ENCODE data around the gene SRPRA.
A peak's percentile ranks its signal among the peaks of the same experiment; 100 is the strongest.

Gene SRPRA

DNA sequence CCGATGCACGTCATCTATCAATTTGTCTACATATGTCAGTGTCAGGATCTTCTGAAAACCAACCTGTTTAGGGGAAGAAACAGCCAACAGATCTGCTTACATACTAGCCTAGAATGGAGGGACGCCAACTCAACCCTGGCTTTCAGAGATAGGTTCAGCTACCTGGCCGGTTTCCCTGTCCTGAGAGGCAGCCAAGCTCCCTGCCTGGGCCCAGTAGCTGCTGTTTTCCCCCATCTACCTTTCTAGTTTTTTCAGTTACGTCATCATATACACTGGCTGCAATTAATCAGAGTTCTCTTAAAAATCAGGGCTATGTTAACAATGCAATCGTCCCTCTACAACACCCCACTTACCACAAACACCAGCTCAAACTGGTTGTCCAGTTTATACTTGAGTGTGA, 1.0 kb downstream of the SRPRA start:
- peaks cover 15% of the 10 kb centered on the region for H4K20me1 ChIP-seq (ENCODE audit: insufficient read depth, low read length, poor library complexity, severe bottlenecking)
- H3K4me3 ChIP-seq (ENCODE audit: low read length, poor library complexity, severe bottlenecking): peak overlapping the region; percentile 100
- peak overlapping the region; percentile 100 for H3K4me2 ChIP-seq (ENCODE audit: low read depth, low read length, poor library complexity, severe bottlenecking)
- no peak for TF ChIP-seq CTCF (conservative IDR thresholded peaks at IDR 0.05; ENCODE audit: low read length)
- TF ChIP-seq EZH2phosphoT487 (IDR thresholded peaks at IDR 0.05; ENCODE audit: borderline replicate concordance): no peak
- peak overlapping the region; percentile 98 for H3K9ac ChIP-seq (ENCODE audit: low read depth, low read length, poor library complexity, severe bottlenecking)
- H3K36me3 ChIP-seq (ENCODE audit: insufficient read depth, low read length): peaks cover 42% of the 10 kb centered on the region; the same call in 1 of the 2 replicates
- no peaks in the 10 kb centered on the region for H3K9me3 ChIP-seq (ENCODE audit: insufficient read depth, low read depth, low read length)
- H3K79me2 ChIP-seq (ENCODE audit: insufficient read depth, low read length): peaks cover 60% of the 10 kb centered on the region
- no peaks in the 10 kb centered on the region for H3K9me2 ChIP-seq (replicated peaks; ENCODE audit: low read depth, low read length)
- no peak overlapping the region for H2AFZ ChIP-seq (ENCODE audit: low read length)
- H3F3A ChIP-seq (ENCODE audit: low read depth): no peaks in the 10 kb centered on the region
- no peaks in the 10 kb centered on the region for H3K27me3 ChIP-seq (ENCODE audit: insufficient read depth, low read length, poor library complexity, severe bottlenecking)
- H3K4me1 ChIP-seq (ENCODE audit: insufficient read depth, low read length, poor library complexity, severe bottlenecking): peaks cover 32% of the 10 kb centered on the region

- peaks cover 57% of the 10 kb centered on the region for H3K79me2 ChIP-seq (ENCODE audit: insufficient read depth, low read length)
- no peak overlapping the region for H3K4me3 ChIP-seq (ENCODE audit: low read length, poor library complexity, severe bottlenecking)
- no peaks in the 10 kb centered on the region for H3K9me3 ChIP-seq (ENCODE audit: insufficient read depth, low read depth, low read length)
- H3K4me2 ChIP-seq (ENCODE audit: low read depth, low read length, poor library complexity, severe bottlenecking): peak overlapping the region; percentile 100
- peaks cover 53% of the 10 kb centered on the region; the same call in 1 of the 2 replicates for H3K36me3 ChIP-seq (ENCODE audit: insufficient read depth, low read length)
- peaks cover 32% of the 10 kb centered on the region for H3K4me1 ChIP-seq (ENCODE audit: insufficient read depth, low read length, poor library complexity, severe bottlenecking)
- H2AFZ ChIP-seq (ENCODE audit: low read length): no peak overlapping the region
- peak; percentile 42; the same call in 1 of the 2 replicates for TF ChIP-seq CTCF (conservative IDR thresholded peaks at IDR 0.05; ENCODE audit: low read length)
- TF ChIP-seq EZH2phosphoT487 (IDR thresholded peaks at IDR 0.05; ENCODE audit: borderline replicate concordance): no peak
- no peaks in the 10 kb centered on the region for H3K27me3 ChIP-seq (ENCODE audit: insufficient read depth, low read length, poor library complexity, severe bottlenecking)
- peaks cover 15% of the 10 kb centered on the region for H4K20me1 ChIP-seq (ENCODE audit: insufficient read depth, low read length, poor library complexity, severe bottlenecking)
- no peaks in the 10 kb centered on the region for H3F3A ChIP-seq (ENCODE audit: low read depth)
- H3K9me2 ChIP-seq (replicated peaks; ENCODE audit: low read depth, low read length): no peaks in the 10 kb centered on the region
- no peak overlapping the region for H3K9ac ChIP-seq (ENCODE audit: low read depth, low read length, poor library complexity, severe bottlenecking)
Measured at GRCh38 chr11:126265811-126266210, 2.9 kb downstream of the SRPRA start.

- no peaks in the 10 kb centered on the region for H3F3A ChIP-seq (ENCODE audit: low read depth)
- H3K4me3 ChIP-seq (ENCODE audit: low read length, poor library complexity, severe bottlenecking): no peak overlapping the region
- no peaks in the 10 kb centered on the region for H3K9me2 ChIP-seq (replicated peaks; ENCODE audit: low read depth, low read length)
- no peak overlapping the region for H3K4me2 ChIP-seq (ENCODE audit: low read depth, low read length, poor library complexity, severe bottlenecking)
- no peak overlapping the region for H3K9ac ChIP-seq (ENCODE audit: low read depth, low read length, poor library complexity, severe bottlenecking)
- peaks cover 53% of the 10 kb centered on the region; the same call in 1 of the 2 replicates for H3K36me3 ChIP-seq (ENCODE audit: insufficient read depth, low read length)
- TF ChIP-seq EZH2phosphoT487 (IDR thresholded peaks at IDR 0.05; ENCODE audit: borderline replicate concordance) (no peak), CTCF (conservative IDR thresholded peaks at IDR 0.05; ENCODE audit: low read length) (no peak)
- H3K27me3 ChIP-seq (ENCODE audit: insufficient read depth, low read length, poor library complexity, severe bottlenecking): no peaks in the 10 kb centered on the region
- peaks cover 37% of the 10 kb centered on the region for H3K79me2 ChIP-seq (ENCODE audit: insufficient read depth, low read length)
- H4K20me1 ChIP-seq (ENCODE audit: insufficient read depth, low read length, poor library complexity, severe bottlenecking): peaks cover 15% of the 10 kb centered on the region
- H3K9me3 ChIP-seq (ENCODE audit: insufficient read depth, low read depth, low read length): no peaks in the 10 kb centered on the region
- H2AFZ ChIP-seq (ENCODE audit: low read length): no peak overlapping the region
- peaks cover 19% of the 10 kb centered on the region for H3K4me1 ChIP-seq (ENCODE audit: insufficient read depth, low read length, poor library complexity, severe bottlenecking)
Measured at GRCh38 chr11:126263489-126263888, 5.2 kb downstream of the SRPRA start.

Measured in Loucy (cell line).